GM23338 (cell line): ENCODE results near the gene ITGAV. TPM values are rescaled to one million over a fixed set of nuclear protein-coding genes. Genes with fewer than 3 reads are reported as not detected.

Experiments used
- ATAC-seq: fragments of 200-7000 bp; cut with Tn5 transposase; 3 replicates; pipeline ENCODE4 v1.9.1; 2020
- DNase-seq: peaks from one replicate; pipeline ENCODE4 v3.0.0-alpha.2; 2015; ENCODE audit warnings: low spot score
- H2AFZ ChIP-seq: fragments of 200-600 bp; sonication (generic); 2 replicates; pipeline ENCODE4 v1.8.0; 2016; ENCODE audit warnings: antibody characterized with exemption, mild to moderate bottlenecking, moderate library complexity
- H3F3A ChIP-seq: fragments of 200-600 bp; sonication (generic); replicated peaks from 2 replicates; pipeline ENCODE4 v1.8.0; 2017; ENCODE audit warnings: antibody characterized with exemption, mixed run types, low read depth
- H3K27ac ChIP-seq: fragments of 200-600 bp; sonication (generic); 2 replicates; pipeline ENCODE4 v1.6.1; 2016; ENCODE audit warnings: low read depth
- H3K27me3 ChIP-seq: fragments of 200-600 bp; sonication (generic); 2 replicates; pipeline ENCODE4 v1.8.0; 2016; ENCODE audit warnings: mild to moderate bottlenecking, mixed run types, moderate library complexity; ENCODE audit not compliant: insufficient read depth
- H3K36me3 ChIP-seq: fragments of 200-600 bp; sonication (generic); 2 replicates; pipeline ENCODE4 v1.8.0; 2016; ENCODE audit warnings: mild to moderate bottlenecking; ENCODE audit not compliant: insufficient read depth
- H3K4me1 ChIP-seq: fragments of 200-600 bp; sonication (generic); 2 replicates; pipeline ENCODE4 v1.8.0; 2016; ENCODE audit warnings: mild to moderate bottlenecking, moderate library complexity; ENCODE audit not compliant: insufficient read depth
- H3K4me2 ChIP-seq: fragments of 200-600 bp; sonication (generic); 2 replicates; pipeline ENCODE4 v1.7.1; 2017; ENCODE audit warnings: mixed run types
- H3K4me3 ChIP-seq: fragments of 200-600 bp; sonication (generic); 2 replicates; pipeline ENCODE4 v1.6.1; 2016; ENCODE audit warnings: mixed run types
- H3K79me2 ChIP-seq: fragments of 200-600 bp; sonication (generic); replicated peaks from 2 replicates; pipeline ENCODE4 v1.8.0; 2017; ENCODE audit warnings: mild to moderate bottlenecking; ENCODE audit not compliant: insufficient read depth
- H3K9me2 ChIP-seq: fragments of 200-600 bp; sonication (generic); 2 replicates; pipeline ENCODE4 v1.8.0; 2017; ENCODE audit not compliant: insufficient read depth
- H4K20me1 ChIP-seq: fragments of 200-600 bp; sonication (generic); replicated peaks from 2 replicates; pipeline ENCODE4 v1.8.0; 2017; ENCODE audit warnings: mild to moderate bottlenecking; ENCODE audit not compliant: insufficient read depth
- H3K27ac Mint-ChIP-seq: 2 replicates; pipeline ENCODE4 v1.8.0; 2020; ENCODE audit warnings: inconsistent platforms, mild to moderate bottlenecking, moderate library complexity, mixed read lengths
- H3K27me3 Mint-ChIP-seq: 3 replicates; pipeline ENCODE4 v1.8.0; 2022; ENCODE audit warnings: low read depth, mild to moderate bottlenecking, moderate library complexity, mixed read lengths, inconsistent platforms; ENCODE audit not compliant: insufficient read depth, poor library complexity
- H3K36me3 Mint-ChIP-seq: 3 replicates; pipeline ENCODE4 v1.8.0; 2021; ENCODE audit warnings: low read depth, mild to moderate bottlenecking, inconsistent platforms, moderate library complexity, mixed read lengths
- H3K4me1 Mint-ChIP-seq: 3 replicates; pipeline ENCODE4 v1.8.0; 2020; ENCODE audit warnings: mild to moderate bottlenecking, inconsistent platforms, mixed read lengths
- H3K4me3 Mint-ChIP-seq: 3 replicates; pipeline ENCODE4 v1.8.0; 2021; ENCODE audit warnings: moderate library complexity, mild to moderate bottlenecking, inconsistent platforms, mixed read lengths
- H3K9me3 Mint-ChIP-seq: 3 replicates; pipeline ENCODE4 v1.8.0; 2020; ENCODE audit warnings: moderate library complexity, mild to moderate bottlenecking, inconsistent platforms, mixed read lengths
- EZH2 ChIP-seq: fragments of 200-600 bp; sonication (generic); IDR thresholded peaks from one replicate; pipeline ENCODE4 v1.8.0; 2017; ENCODE audit warnings: antibody characterized with exemption, mild to moderate bottlenecking, low read depth; ENCODE audit not compliant: unreplicated experiment
- EZH2phosphoT487 ChIP-seq: fragments of 200-600 bp; sonication (generic); IDR thresholded peaks from one replicate; pipeline ENCODE4 v1.8.1; 2018; ENCODE audit warnings: antibody characterized with exemption; ENCODE audit not compliant: unreplicated experiment
- JUNB ChIP-seq: IDR thresholded peaks from one replicate; pipeline ENCODE4 v1.6.1; 2016; ENCODE audit warnings: antibody characterized with exemption; ENCODE audit not compliant: unreplicated experiment
- NANOG ChIP-seq: IDR thresholded peaks from 2 replicates; pipeline ENCODE4 v1.6.1; 2016; ENCODE audit warnings: antibody characterized with exemption, borderline replicate concordance
- POLR2AphosphoS5 ChIP-seq: IDR thresholded peaks from 2 replicates; pipeline ENCODE4 v1.6.1; 2016; ENCODE audit warnings: antibody characterized with exemption, low read depth
- STAT1 ChIP-seq: IDR thresholded peaks from one replicate; pipeline ENCODE4 v1.6.1; 2016; ENCODE audit warnings: antibody characterized with exemption; ENCODE audit not compliant: unreplicated experiment
- ZNF114 ChIP-seq: fragments of 250-450 bp; sonication (Bioruptor Pico); IDR thresholded peaks from 2 replicates; pipeline ENCODE4 v1.5.0; 2020; ENCODE audit warnings: mild to moderate bottlenecking, moderate library complexity
- ZNF331 ChIP-seq: fragments of 250-450 bp; sonication (Bioruptor Pico); IDR thresholded peaks from 2 replicates; pipeline ENCODE4 v1.5.0; 2020; ENCODE audit warnings: low read depth, mild to moderate bottlenecking, moderate library complexity
- polyA plus RNA-seq: library from polyadenylated mRNA; unstranded; fragments of >200 nt; fragmentation: Nextera tagmentation; extraction: Ambion mirVana; gene quantifications from 2 replicates; pipeline ENCODE4 v1.2.1, GENCODE V29; 2016
- total RNA-seq: library from RNA; depleted of rRNA; stranded (reverse); fragments of >200 nt; shearing (Covaris generic); gene quantifications from 2 replicates; pipeline ENCODE4 v1.2.3, GENCODE V29; 2014
- TF ChIP-seq, protein P1 (sequence below): IDR thresholded peaks from 2 replicates; pipeline ENCODE4 v1.6.1; 2016; ENCODE audit warnings: antibody characterized with exemption
- TF ChIP-seq, protein P2 (sequence below), 2 experiments: fragments of 200-600 bp in 1 of 2; sonication (generic) in 1 of 2; conservative IDR thresholded peaks; 2 replicates each; pipeline versions ENCODE4 v1.5.1 to v1.6.1; 2016 to 2017; ENCODE audit warnings: antibody characterized with exemption in 2 of 2, low read depth in 2 of 2, mild to moderate bottlenecking in 2 of 2, moderate library complexity in 1 of 2
- TF ChIP-seq, protein P3 (sequence below): fragments of 250-450 bp; sonication (Bioruptor Pico); IDR thresholded peaks from 2 replicates; pipeline ENCODE4 v1.5.0; 2020; ENCODE audit warnings: mild to moderate bottlenecking, moderate library complexity

The ITGAV gene
- total and polyA plus RNA-seq, 2 experiments from 2014 or later = 9.1 to 56.5 TPM

GRCh38 chr2:186592137-186592875, 2.5 kb downstream of the ITGAV start:
- Mint-ChIP-seq H3K27ac (peak overlapping the region; percentile 76; the same call in 1 of the 2 replicates), H3K36me3 (no peaks in the 10 kb centered on the region; the same call in 2 of the 3 replicates), H3K9me3 (no peaks in the 10 kb centered on the region), H3K4me1 (peaks cover 48% of the 10 kb centered on the region), H3K27me3 (peaks cover 10% of the 10 kb centered on the region), H3K4me3 (peak overlapping the region; percentile 81)
- peak overlapping the region; percentile 96 for H3K4me2 ChIP-seq
- TF ChIP-seq EZH2phosphoT487 = no peak
- no peak for TF ChIP-seq ZNF331 (CRISPR knock-in tag)
- TF ChIP-seq EZH2 = no peak
- TF ChIP-seq, protein P1, sequence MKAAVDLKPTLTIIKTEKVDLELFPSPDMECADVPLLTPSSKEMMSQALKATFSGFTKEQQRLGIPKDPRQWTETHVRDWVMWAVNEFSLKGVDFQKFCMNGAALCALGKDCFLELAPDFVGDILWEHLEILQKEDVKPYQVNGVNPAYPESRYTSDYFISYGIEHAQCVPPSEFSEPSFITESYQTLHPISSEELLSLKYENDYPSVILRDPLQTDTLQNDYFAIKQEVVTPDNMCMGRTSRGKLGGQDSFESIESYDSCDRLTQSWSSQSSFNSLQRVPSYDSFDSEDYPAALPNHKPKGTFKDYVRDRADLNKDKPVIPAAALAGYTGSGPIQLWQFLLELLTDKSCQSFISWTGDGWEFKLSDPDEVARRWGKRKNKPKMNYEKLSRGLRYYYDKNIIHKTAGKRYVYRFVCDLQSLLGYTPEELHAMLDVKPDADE = no peak
- no peak for TF ChIP-seq JUNB
- TF ChIP-seq POLR2AphosphoS5 = no peak
- TF ChIP-seq, protein P2, sequence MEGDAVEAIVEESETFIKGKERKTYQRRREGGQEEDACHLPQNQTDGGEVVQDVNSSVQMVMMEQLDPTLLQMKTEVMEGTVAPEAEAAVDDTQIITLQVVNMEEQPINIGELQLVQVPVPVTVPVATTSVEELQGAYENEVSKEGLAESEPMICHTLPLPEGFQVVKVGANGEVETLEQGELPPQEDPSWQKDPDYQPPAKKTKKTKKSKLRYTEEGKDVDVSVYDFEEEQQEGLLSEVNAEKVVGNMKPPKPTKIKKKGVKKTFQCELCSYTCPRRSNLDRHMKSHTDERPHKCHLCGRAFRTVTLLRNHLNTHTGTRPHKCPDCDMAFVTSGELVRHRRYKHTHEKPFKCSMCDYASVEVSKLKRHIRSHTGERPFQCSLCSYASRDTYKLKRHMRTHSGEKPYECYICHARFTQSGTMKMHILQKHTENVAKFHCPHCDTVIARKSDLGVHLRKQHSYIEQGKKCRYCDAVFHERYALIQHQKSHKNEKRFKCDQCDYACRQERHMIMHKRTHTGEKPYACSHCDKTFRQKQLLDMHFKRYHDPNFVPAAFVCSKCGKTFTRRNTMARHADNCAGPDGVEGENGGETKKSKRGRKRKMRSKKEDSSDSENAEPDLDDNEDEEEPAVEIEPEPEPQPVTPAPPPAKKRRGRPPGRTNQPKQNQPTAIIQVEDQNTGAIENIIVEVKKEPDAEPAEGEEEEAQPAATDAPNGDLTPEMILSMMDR (conservative IDR thresholded peaks at IDR 0.05; ENCODE audit: low read depth in 2 of 2) = no peak
- TF ChIP-seq NANOG = no peak
- no peak for TF ChIP-seq STAT1
- TF ChIP-seq ZNF114 (CRISPR knock-in tag) = no peak
- TF ChIP-seq, protein P3, sequence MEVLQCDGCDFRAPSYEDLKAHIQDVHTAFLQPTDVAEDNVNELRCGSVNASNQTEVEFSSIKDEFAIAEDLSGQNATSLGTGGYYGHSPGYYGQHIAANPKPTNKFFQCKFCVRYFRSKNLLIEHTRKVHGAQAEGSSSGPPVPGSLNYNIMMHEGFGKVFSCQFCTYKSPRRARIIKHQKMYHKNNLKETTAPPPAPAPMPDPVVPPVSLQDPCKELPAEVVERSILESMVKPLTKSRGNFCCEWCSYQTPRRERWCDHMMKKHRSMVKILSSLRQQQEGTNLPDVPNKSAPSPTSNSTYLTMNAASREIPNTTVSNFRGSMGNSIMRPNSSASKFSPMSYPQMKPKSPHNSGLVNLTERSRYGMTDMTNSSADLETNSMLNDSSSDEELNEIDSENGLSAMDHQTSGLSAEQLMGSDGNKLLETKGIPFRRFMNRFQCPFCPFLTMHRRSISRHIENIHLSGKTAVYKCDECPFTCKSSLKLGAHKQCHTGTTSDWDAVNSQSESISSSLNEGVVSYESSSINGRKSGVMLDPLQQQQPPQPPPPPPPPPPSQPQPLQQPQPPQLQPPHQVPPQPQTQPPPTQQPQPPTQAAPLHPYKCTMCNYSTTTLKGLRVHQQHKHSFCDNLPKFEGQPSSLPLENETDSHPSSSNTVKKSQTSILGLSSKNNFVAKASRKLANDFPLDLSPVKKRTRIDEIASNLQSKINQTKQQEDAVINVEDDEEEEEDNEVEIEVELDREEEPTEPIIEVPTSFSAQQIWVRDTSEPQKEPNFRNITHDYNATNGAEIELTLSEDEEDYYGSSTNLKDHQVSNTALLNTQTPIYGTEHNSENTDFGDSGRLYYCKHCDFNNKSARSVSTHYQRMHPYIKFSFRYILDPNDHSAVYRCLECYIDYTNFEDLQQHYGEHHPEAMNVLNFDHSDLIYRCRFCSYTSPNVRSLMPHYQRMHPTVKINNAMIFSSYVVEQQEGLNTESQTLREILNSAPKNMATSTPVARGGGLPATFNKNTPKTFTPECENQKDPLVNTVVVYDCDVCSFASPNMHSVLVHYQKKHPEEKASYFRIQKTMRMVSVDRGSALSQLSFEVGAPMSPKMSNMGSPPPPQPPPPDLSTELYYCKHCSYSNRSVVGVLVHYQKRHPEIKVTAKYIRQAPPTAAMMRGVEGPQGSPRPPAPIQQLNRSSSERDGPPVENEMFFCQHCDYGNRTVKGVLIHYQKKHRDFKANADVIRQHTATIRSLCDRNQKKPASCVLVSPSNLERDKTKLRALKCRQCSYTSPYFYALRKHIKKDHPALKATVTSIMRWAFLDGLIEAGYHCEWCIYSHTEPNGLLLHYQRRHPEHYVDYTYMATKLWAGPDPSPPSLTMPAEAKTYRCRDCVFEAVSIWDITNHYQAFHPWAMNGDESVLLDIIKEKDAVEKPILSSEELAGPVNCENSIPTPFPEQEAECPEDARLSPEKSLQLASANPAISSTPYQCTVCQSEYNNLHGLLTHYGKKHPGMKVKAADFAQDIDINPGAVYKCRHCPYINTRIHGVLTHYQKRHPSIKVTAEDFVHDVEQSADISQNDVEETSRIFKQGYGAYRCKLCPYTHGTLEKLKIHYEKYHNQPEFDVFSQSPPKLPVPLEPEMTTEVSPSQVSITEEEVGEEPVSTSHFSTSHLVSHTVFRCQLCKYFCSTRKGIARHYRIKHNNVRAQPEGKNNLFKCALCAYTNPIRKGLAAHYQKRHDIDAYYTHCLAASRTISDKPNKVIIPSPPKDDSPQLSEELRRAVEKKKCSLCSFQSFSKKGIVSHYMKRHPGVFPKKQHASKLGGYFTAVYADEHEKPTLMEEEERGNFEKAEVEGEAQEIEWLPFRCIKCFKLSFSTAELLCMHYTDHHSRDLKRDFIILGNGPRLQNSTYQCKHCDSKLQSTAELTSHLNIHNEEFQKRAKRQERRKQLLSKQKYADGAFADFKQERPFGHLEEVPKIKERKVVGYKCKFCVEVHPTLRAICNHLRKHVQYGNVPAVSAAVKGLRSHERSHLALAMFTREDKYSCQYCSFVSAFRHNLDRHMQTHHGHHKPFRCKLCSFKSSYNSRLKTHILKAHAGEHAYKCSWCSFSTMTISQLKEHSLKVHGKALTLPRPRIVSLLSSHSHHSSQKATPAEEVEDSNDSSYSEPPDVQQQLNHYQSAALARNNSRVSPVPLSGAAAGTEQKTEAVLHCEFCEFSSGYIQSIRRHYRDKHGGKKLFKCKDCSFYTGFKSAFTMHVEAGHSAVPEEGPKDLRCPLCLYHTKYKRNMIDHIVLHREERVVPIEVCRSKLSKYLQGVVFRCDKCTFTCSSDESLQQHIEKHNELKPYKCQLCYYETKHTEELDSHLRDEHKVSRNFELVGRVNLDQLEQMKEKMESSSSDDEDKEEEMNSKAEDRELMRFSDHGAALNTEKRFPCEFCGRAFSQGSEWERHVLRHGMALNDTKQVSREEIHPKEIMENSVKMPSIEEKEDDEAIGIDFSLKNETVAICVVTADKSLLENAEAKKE (CRISPR knock-in tag) = no peak
- no peaks in the 10 kb centered on the region for H4K20me1 ChIP-seq
- ATAC-seq (no peak), DNase-seq (no peak)
- H3K36me3 ChIP-seq = no peaks in the 10 kb centered on the region
- no peaks in the 10 kb centered on the region for H3K9me2 ChIP-seq
- H3K27me3 ChIP-seq = no peaks in the 10 kb centered on the region
- no peak overlapping the region for H3K27ac ChIP-seq
- H3F3A ChIP-seq = no peaks in the 10 kb centered on the region
- no peak overlapping the region for H2AFZ ChIP-seq
- H3K4me1 ChIP-seq = peaks cover 13% of the 10 kb centered on the region
- peaks cover 66% of the 10 kb centered on the region for H3K79me2 ChIP-seq
- H3K4me3 ChIP-seq = peak overlapping the region; percentile 92
